NAMALWA (cell line): ENCODE measurements around the gene TOP3A.
"Not testable (repeated sequence)": the region's sequence is repeated elsewhere in the genome, so short reads cannot be mapped to it uniquely, and the experiment has no call there.

Experiments used
- DNase-seq: peaks from one replicate; pipeline ENCODE4 v3.0.0-alpha.2; 2015; ENCODE audit warnings: low spot score

Gene TOP3A

GRCh38 chr17:18324140-18325050 is 9.6 kb upstream of the TOP3A start:
- DNase-seq = no peak

DNA sequence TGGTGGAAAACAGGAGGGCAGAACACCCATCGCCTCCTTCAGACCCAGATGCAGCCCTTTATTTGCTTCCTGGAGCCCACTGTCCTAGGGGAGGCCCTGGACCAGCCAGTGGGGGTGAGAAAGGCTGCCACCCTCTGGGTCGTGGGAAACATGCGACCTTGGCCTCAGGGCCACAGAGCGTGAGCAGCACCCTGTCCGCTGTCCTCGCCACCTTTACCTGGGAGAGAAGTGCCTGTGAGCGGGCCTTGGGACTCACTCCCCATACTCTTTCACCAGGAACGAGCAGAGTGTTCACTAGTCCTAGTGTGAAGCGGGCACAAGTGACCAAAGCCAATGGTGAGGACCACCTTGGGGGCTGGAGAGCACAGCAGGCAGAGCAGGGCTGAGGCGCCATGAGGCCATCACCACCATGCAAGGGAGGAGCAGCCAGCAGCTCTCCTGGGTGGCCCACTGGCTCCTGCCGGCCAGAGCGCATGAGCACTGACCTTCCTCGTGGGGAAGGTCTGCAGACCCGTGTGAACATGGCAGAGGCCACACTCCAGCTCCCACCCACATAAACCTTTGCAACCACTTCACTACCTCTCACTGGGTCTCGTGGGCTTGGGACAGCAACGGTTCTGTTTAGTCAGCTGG is 8.8 kb upstream of the TOP3A start:
- DNase-seq = no peak

DNA sequence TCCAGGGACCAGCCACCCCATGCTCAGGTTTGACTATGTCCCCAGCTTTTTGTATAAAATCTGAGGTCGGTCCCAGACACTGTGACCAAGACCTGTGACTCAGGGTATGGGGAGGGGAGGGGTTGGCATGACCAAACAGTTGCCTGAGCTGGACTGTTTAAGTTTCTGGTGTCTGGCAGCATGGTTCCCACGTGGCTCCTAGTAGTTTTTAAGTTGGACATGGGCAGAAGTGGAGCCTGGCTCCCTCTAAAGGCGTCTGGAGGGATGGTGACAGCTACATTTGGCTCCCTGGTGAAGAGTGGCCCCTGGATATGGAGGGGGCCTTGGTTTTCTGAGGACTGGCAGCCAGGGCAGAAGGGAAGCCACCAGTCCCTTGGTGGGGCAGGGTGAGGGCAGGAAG is 8.2 kb upstream of the TOP3A start:
- DNase-seq = no peak

DNA sequence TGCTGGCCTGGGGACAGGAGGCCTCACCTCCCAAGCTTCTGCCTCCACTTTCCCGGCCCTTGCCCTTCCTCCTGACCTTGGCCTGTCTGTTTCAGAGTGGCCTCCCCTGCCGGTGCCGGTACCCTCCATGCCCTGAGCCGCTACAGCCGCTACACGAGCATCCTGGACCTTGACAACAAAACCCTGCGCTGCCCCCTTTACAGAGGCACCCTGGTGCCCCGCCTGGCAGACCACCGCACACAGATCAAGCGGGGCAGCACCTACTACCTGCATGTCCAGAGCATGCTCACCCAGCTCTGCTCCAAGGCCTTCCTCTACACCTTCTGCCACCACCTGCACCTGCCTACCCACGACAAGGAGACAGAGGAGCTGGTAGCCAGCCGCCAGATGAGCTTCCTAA is 7.7 kb upstream of the TOP3A start:
- DNase-seq = no peak

- DNase-seq = no peak
Measured at GRCh38 chr17:18321309-18321708, 6.5 kb upstream of the TOP3A start.

- no peak for DNase-seq
Measured at GRCh38 chr17:18320301-18320700, 5.5 kb upstream of the TOP3A start.

GRCh38 chr17:18319604-18320256 is 4.9 kb upstream of the TOP3A start:
- peak; percentile 34 for DNase-seq

GRCh38 chr17:18318771-18319450 is 4.1 kb upstream of the TOP3A start:
- DNase-seq = no peak

DNA sequence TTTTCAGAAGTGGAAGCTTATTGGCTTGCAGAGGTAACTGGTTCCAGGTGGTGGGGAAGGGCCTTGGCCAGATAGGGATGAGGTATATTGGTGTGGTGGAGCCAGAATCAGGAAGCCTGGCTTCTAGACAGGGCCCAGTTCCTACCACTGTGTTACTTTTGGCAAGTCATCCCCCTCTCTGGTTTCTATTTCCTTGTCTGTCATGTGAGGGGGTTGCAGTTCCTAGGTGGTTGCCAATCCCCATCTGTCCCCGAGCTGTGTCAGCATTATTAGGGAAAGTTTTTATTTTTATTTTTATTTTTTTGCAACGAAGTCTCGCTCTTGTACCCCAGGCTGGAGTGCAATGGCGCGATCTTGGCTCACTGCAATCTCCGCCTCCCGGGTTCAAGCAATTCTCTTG is 3.3 kb upstream of the TOP3A start:
- DNase-seq = no peak

DNA sequence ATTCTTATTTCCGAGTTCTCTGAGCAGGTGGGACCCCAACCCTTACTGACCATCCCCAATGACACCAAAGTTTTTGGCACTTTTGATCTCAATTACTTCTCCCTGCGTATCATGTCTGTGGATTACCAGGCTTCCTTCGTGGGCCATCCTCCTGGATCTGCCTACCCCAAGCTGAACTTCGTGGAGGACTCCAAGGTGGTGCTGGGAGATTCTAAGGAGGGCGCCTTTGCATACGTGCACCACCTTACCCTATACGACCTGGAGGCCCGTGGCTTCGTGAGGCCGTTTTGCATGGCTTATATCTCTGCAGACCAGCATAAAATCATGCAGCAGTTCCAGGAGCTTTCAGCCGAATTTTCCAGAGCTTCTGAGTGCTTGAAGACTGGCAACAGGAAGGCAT is 1.2 kb upstream of the TOP3A start:
- DNase-seq = no peak

- DNase-seq = no peak
Measured at GRCh38 chr17:18315562-18315922, 748 bp upstream of the TOP3A start.

- peak; percentile 14 for DNase-seq
Measured at GRCh38 chr17:18314059-18314730, 599 bp downstream of the TOP3A start.

- DNase-seq = no peak
Measured at GRCh38 chr17:18309202-18309601, 5.6 kb downstream of the TOP3A start.

DNA sequence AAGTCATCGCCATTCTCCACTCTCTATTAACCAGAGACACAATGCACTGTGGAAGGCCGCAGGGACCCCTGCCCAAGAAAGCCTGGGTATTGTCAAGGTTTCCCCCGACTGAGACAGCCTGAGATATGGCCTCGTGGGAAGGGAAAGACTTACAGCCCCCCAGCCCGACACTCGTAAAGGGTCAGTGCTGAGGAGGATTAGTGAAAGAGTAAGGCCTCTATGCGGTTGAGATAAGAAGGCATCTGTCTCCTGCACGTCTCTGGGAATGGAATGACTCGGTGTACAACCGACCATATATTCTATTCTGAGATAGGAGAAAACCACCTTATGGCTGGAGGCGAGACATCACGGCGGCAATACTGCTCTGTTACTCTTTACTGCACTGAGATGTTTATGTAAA is 11.6 kb downstream of the TOP3A start:
- not testable (repeated sequence) for DNase-seq

GRCh38 chr17:18300725-18301480 is 13.9 kb downstream of the TOP3A start:
- no peak for DNase-seq

DNA sequence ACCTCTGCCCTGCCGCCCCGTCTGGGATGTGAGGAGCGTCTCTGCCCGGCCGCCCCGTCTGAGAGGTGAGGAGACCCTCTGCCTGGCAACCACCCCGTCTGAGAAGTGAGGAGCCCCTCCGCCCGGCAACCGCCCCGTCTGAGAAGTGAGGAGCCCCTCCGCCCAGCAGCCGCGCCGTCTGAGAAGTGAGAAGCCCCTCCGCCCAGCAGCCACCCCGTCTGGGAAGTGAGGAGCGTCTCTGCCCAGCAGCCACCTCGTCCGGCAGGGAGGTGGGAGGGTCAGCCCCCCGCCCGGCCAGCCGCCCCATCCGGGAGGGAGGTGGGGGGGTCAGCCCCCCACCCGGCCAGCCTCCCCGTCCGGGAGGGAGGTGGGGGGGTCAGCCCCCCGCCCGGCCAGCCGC is 16.7 kb downstream of the TOP3A start:
- DNase-seq = not testable (repeated sequence)

DNA sequence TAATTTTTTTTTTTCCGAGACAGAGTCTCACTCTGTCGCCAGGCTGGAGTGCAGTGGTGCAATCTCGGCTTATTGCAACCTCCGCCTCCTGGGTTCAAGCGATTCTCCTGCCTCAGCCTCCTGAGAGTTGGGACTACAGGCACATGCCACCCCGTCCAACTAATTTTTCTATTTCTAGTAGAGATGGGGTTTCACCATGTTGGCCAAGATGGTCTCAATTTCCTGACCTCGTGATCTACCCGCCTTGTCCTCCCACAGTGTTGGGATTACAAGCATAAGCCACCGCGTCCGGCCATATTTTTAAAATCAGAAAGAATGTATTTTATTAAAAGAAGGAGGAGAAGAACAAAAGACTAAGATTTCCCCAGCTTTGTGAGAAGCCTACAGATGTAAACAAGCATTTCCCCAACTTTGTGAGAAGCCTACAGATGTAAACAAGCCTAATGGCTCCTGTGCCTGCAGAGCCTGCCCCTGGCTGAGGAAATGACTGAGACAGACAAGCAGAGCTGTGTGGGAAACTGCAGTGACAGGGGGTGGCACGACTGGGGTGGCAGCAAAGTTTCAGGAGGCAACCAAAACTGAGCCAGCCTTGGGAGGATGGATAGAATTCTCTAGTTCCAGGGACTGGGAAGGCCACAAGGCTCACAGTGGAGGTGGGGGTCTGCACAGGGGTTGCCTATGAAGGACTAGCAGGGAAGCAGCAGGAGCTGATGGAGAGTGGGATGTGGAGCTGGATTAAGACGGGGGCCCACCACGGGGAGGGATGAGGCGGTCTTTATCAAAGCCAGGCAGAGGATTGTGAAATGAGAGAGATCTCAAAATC is 22.9 kb downstream of the TOP3A start:
- DNase-seq = no peak

- no peak for DNase-seq
Measured at GRCh38 chr17:18285296-18285695, 29.5 kb downstream of the TOP3A start.

DNA sequence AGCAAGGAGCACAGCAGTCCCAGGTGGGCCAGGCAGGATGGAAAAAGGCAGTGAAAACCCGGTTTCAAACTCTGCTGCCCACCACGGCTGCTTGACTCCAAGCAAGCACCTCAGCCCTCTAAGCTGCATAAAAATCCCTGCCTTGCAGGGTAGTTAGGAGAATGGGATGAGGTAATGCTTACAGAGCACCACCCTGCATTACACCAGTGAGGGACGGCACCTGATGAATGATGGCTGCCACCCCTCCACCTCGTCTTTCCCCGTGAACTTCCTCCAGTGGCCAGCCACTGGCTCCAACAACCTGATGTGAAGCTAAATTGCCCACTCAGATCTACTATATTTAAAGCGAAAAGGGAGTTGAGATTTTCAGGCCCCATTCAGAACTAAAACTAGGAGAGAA is 33.0 kb downstream of the TOP3A start:
- no peak for DNase-seq

GRCh38 chr17:18280766-18281371 is 33.9 kb downstream of the TOP3A start:
- no peak for DNase-seq
